Kidney (tissue), 14 donors: ENCODE results near the gene C1orf21. TPM values are rescaled to one million over a fixed set of nuclear protein-coding genes. Genes with fewer than 3 reads are reported as not detected.

Experiments used
- DNase-seq, 5 donors: peaks; one replicate each; pipeline ENCODE4 v3.0.0-alpha.2; 2013 to 2020
- FAIRE-seq: peaks from 2 replicates; lab custom pipeline; 2012; peaks lifted over from hg19 to GRCh38; lab: Jason Lieb, UNC
- H3K27ac ChIP-seq, 2 donors: one replicate each; pipeline ENCODE4 v1.7.0; 2013; ENCODE audit warnings: low read depth in 2 of 2, low read length in 2 of 2, inconsistent platforms in 1 of 2
- H3K27me3 ChIP-seq: one replicate; pipeline ENCODE4 v1.7.1; 2013; ENCODE audit warnings: low read length, inconsistent platforms; ENCODE audit not compliant: control insufficient read depth, insufficient read depth
- H3K36me3 ChIP-seq, 3 donors: one replicate each; pipeline versions ENCODE4 v1.7.0 to v1.7.1; 2013; ENCODE audit warnings: low read length in 3 of 3, control low read depth in 1 of 3, inconsistent platforms in 1 of 3; ENCODE audit not compliant: insufficient read depth in 3 of 3, control insufficient read depth in 2 of 3
- H3K4me1 ChIP-seq, 3 donors: one replicate each; pipeline versions ENCODE4 v1.7.0 to v1.7.1; 2013; ENCODE audit warnings: low read length in 3 of 3, inconsistent platforms in 1 of 3, low read depth in 1 of 3; ENCODE audit not compliant: control insufficient read depth in 2 of 3, insufficient read depth in 2 of 3
- H3K4me3 ChIP-seq, 3 donors: one replicate each; pipeline versions ENCODE4 v1.7.0 to v1.8.1; 2013; ENCODE audit warnings: low read length in 3 of 3, control low read depth in 1 of 3, inconsistent platforms in 1 of 3
- H3K9ac ChIP-seq, 3 donors: one replicate each; pipeline versions ENCODE4 v1.7.0 to v1.7.1; 2013; ENCODE audit warnings: low read length in 3 of 3, control low read depth in 1 of 3, inconsistent platforms in 1 of 3
- H3K9me3 ChIP-seq, 3 donors: one replicate each; pipeline versions ENCODE4 v1.7.0 to v1.7.1; 2013; ENCODE audit warnings: low read length in 3 of 3, control low read depth in 1 of 3, inconsistent platforms in 1 of 3; ENCODE audit not compliant: control insufficient read depth in 2 of 3, insufficient read depth in 1 of 3
- CTCF ChIP-seq: IDR thresholded peaks from 3 replicates; pipeline ENCODE4 v1.5.1; 2012; ENCODE audit warnings: mild to moderate bottlenecking, moderate library complexity, borderline replicate concordance; ENCODE audit not compliant: insufficient read depth; ENCODE audit errors: extremely low read depth
- intact Hi-C: fragments of 100-400 bp; cut with DNase I; formaldehyde crosslinking; loops from one replicate; pipeline ENCODE4 v1.11.1; 2022
- polyA plus RNA-seq: library from polyadenylated mRNA; stranded (reverse); fragments of 350-450 nt; fragmentation: Illumina TruSeq; extraction: RNeasy Lipid Tissue Mini Kit (QIAGEN cat#74804); gene quantifications from one replicate; pipeline ENCODE4 v1.2.3, GENCODE V29; 2014; ENCODE audit warnings: low read depth, low replicate concordance; ENCODE audit not compliant: insufficient read depth
- total RNA-seq: library from RNA; stranded (reverse); fragmentation: NEBNext Ultra II Directional; extraction: Animal tissue kit (Norgen Biotek cat#: 25700); gene quantifications from one replicate; pipeline ENCODE4 v1.2.1, GENCODE V29; 2021
- donor health status: control.
- donor health status: control.
- donor health status: control.
- donor health status: control.
- donor health status: control.
- donor health status: DM: yes; HTN: yes; CAD: no.
- donor health status: Normal renal cell carcinoma (clear cell type).

The C1orf21 gene
- total and polyA plus RNA-seq, 2 donors from 2014 or later, result 18.3 to 18.6 TPM

GRCh38 chr1:184407816-184408510, 21.1 kb downstream of the C1orf21 start:
- no peaks in the 10 kb centered on the region for H3K36me3 ChIP-seq
- no peak for TF ChIP-seq CTCF
- H3K27me3 ChIP-seq, result no peaks in the 10 kb centered on the region
- H3K9ac ChIP-seq, result no peak overlapping the region
- no peak overlapping the region for H3K4me3 ChIP-seq
- no peak for DNase-seq
- H3K9me3 ChIP-seq, result no peaks in the 10 kb centered on the region
- no peak overlapping the region for H3K27ac ChIP-seq
- intact Hi-C loops, result no loop called here
- FAIRE-seq, result no peak
- H3K4me1 ChIP-seq, result no peaks in the 10 kb centered on the region

DNA sequence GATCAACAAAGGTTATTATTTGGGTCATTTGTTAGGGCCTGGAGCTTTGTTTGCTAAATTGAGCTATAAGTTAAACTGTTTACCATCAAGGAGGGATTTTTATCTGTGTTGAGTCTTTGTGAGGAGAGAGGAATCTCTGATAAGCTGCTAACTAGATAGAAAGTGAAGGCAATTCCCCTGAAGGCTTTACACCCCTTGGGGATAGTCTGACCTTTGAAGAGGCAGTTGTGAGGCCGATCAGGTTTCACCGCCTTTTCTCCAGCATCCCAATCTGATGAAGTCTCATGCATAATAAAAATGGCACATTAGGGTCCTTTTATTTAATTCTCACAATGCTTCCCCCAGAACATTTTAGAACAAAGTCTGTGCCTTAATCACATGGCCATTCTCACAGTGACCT, 21.8 kb downstream of the C1orf21 start:
- TF ChIP-seq CTCF, result no peak
- H3K9ac ChIP-seq, result no peak overlapping the region
- DNase-seq, result peak in 2 of 5 donors; percentile 29 to 45
- H3K27ac ChIP-seq, result no peak overlapping the region
- H3K27me3 ChIP-seq, result no peaks in the 10 kb centered on the region
- H3K9me3 ChIP-seq, result no peaks in the 10 kb centered on the region
- H3K4me3 ChIP-seq, result no peak overlapping the region
- intact Hi-C loops, result no loop called here
- H3K4me1 ChIP-seq, result no peaks in the 10 kb centered on the region
- no peak for FAIRE-seq
- no peaks in the 10 kb centered on the region for H3K36me3 ChIP-seq

DNA sequence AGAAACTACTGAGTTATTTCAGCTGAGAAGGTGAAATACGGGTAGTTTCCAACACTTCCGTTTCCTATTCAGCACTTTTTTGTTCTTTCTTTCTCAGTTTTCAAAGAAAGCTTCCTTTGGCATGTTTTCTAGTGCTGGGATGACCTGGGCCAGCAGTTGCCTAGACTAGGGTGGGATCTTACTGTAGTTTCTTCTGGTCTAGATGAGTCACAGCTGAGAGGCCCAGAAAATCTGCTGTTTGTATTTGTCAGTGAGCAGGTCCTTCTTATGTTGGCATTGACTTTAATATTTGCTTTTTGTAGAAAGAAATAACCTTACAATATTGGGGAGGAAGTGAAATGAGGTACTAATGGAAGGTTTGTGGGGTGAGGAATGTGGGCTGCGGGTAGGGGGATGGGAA, 22.2 kb downstream of the C1orf21 start:
- FAIRE-seq (no peak), DNase-seq (no peak)
- Histone ChIP-seq H3K9me3 (no peaks in the 10 kb centered on the region), H3K4me3 (no peak overlapping the region), H3K9ac (no peak overlapping the region), H3K27ac (no peak overlapping the region), H3K27me3 (no peaks in the 10 kb centered on the region), H3K36me3 (no peaks in the 10 kb centered on the region), H3K4me1 (no peaks in the 10 kb centered on the region)
- no peak for TF ChIP-seq CTCF
- intact Hi-C loops, result no loop called here

DNA sequence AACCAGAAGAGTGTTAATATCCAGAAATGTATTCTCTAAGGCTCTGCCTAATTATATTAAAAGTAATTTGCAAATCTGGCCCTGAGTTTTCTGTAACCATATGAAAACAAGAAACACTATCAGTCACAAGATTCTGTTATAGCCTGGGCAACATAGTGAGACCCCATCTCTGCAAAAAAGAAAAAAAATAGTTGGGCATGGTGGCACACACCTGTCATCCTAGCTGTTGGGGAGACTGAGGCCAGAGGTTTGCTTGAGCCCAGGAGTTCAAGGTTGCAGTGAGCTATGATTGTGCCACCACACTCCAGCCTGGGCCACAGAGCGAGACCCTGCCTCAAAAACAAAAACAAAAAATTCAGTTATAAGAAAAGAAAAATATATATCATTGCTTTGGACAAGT, 25.6 kb downstream of the C1orf21 start:
- Histone ChIP-seq H3K9me3 (no peaks in the 10 kb centered on the region), H3K4me3 (no peak overlapping the region), H3K9ac (no peak overlapping the region), H3K27me3 (no peaks in the 10 kb centered on the region), H3K4me1 (no peaks in the 10 kb centered on the region), H3K36me3 (no peaks in the 10 kb centered on the region), H3K27ac (no peak overlapping the region)
- intact Hi-C loops, result no loop called here
- FAIRE-seq, result no peak
- no peak for TF ChIP-seq CTCF
- DNase-seq, result no peak
